Measurements from ENCODE around the gene TLL1.

- TF ChIP-seq CTCF (conservative IDR thresholded peaks at IDR 0.05) (no peak), EZH2 (IDR thresholded peaks at IDR 0.05; ENCODE audit: low read depth) (no peak)
Measured at GRCh38 chr4:165966833-165967232, 93.8 kb downstream of the TLL1 start.

Data from PC-9 (cell line).